Esophagus muscularis mucosa (tissue), 4 donors: ENCODE results near the gene SCFD2. TPM values are rescaled to one million over a fixed set of nuclear protein-coding genes. Genes with fewer than 3 reads are reported as not detected.

Experiments
- DNase-seq: peaks from one replicate; pipeline ENCODE4 v3.0.0-alpha.2; 2017; ENCODE audit errors: extremely low spot score
- H3K27ac ChIP-seq, 4 donors: fragments of 200-600 bp; sonication (generic); replicated peaks in 1 of 4; 1 replicate in 3 of 4; 2 replicates in 1 of 4; pipeline ENCODE4 v1.5.1; 2016 to 2019; ENCODE audit warnings: mild to moderate bottlenecking in 1 of 4
- H3K27me3 ChIP-seq, 4 donors: fragments of 200-600 bp; sonication (generic); one replicate each; pipeline versions ENCODE4 v1.5.1 to v1.6.0; 2016 to 2019
- H3K36me3 ChIP-seq, 4 donors: fragments of 200-600 bp; sonication (generic); one replicate each; pipeline ENCODE4 v1.5.1; 2016 to 2019
- H3K4me1 ChIP-seq, 4 donors: fragments of 200-600 bp; sonication (generic); one replicate each; pipeline ENCODE4 v1.5.1; 2016 to 2019
- H3K4me3 ChIP-seq, 4 donors: fragments of 200-600 bp; sonication (generic); 1 replicate in 2 of 4; 2 replicates in 2 of 4; pipeline ENCODE4 v1.5.1; 2016 to 2019; ENCODE audit warnings: mild to moderate bottlenecking in 4 of 4, moderate library complexity in 1 of 4
- H3K9me3 ChIP-seq, 4 donors: fragments of 200-600 bp; sonication (generic); 1 replicate in 3 of 4; 2 replicates in 1 of 4; pipeline ENCODE4 v1.5.1; 2016 to 2019
- CTCF ChIP-seq, 3 experiments: fragments of 200-600 bp in 2 of 3; fragments of 450-650 bp in 1 of 3; sonication (generic) in 2 of 3; IDR thresholded peaks; one replicate each; pipeline ENCODE4 v1.5.1; 2017 to 2019; ENCODE audit warnings: antibody characterized with exemption in 3 of 3, mild to moderate bottlenecking in 2 of 3, moderate library complexity in 1 of 3
- EP300 ChIP-seq: sonication (generic); formaldehyde crosslinking; IDR thresholded peaks from one replicate; pipeline ENCODE4 v1.6.1; 2017; ENCODE audit warnings: antibody characterized with exemption
- POLR2A ChIP-seq: fragments of 450-650 bp; IDR thresholded peaks from one replicate; pipeline ENCODE4 v1.6.1; 2017; ENCODE audit warnings: antibody characterized with exemption, moderate library complexity, mild to moderate bottlenecking, low read depth
- POLR2AphosphoS5 ChIP-seq, 2 donors: sonication (generic); formaldehyde crosslinking; IDR thresholded peaks; one replicate each; pipeline ENCODE4 v1.6.1; 2017; ENCODE audit warnings: antibody characterized with exemption in 2 of 2
- WGBS: methylation state at CpG from one replicate; pipeline ENCODE4 v1.1.5; 2018; 5-methylcytosine and 5-hydroxymethylcytosine counted together
- intact Hi-C: fragments of 100-400 bp; cut with DNase I; formaldehyde crosslinking; loops from one replicate; pipeline ENCODE4 v1.15.1; 2023
- total RNA-seq, 4 donors: library from RNA; depleted of rRNA; stranded (reverse); fragments of >200 nt; gene quantifications; one replicate each; pipeline versions ENCODE4 v1.1.0 to v1.2.1, GENCODE V29; 2016

Gene SCFD2
- total RNA-seq, 4 donors from 2014 or later = 10.0 to 15.7 (median 12.7) TPM

- intact Hi-C loops = no loop called here
- Histone ChIP-seq H3K4me1 (no peaks in the 10 kb centered on the region), H3K36me3 (peaks cover 0 to 4% (median 0%) of the 10 kb centered on the region in 4 donors), H3K27ac (no peak overlapping the region), H3K9me3 (no peaks in the 10 kb centered on the region), H3K4me3 (no peak overlapping the region), H3K27me3 (no peaks in the 10 kb centered on the region)
- 61% methylated on average over 2 of the region's 2 CpGs for WGBS
- TF ChIP-seq CTCF (IDR thresholded peaks at IDR 0.05) = no peak
- no peak for TF ChIP-seq POLR2AphosphoS5 (IDR thresholded peaks at IDR 0.05)
- TF ChIP-seq EP300 = no peak
- no peak for TF ChIP-seq POLR2A
- no peak for DNase-seq
Observed at GRCh38 chr4:52889778-52890520, 475.9 kb downstream of the SCFD2 start.

- Histone ChIP-seq H3K4me3 (no peak overlapping the region), H3K36me3 (peaks cover 0 to 7% (median 0%) of the 10 kb centered on the region in 4 donors), H3K4me1 (no peaks in the 10 kb centered on the region), H3K27me3 (no peaks in the 10 kb centered on the region), H3K27ac (no peak overlapping the region), H3K9me3 (no peaks in the 10 kb centered on the region)
- TF ChIP-seq EP300 (no peak), POLR2AphosphoS5 (IDR thresholded peaks at IDR 0.05) (no peak), POLR2A (no peak), CTCF (IDR thresholded peaks at IDR 0.05) (no peak)
- intact Hi-C loops = no loop called here
- no peak for DNase-seq
- WGBS = 93% methylated on average over 2 of the region's 2 CpGs
Observed at GRCh38 chr4:52889354-52889753, 476.5 kb downstream of the SCFD2 start.

- no peak overlapping the region for H3K4me3 ChIP-seq
- no peaks in the 10 kb centered on the region for H3K27me3 ChIP-seq
- no peak overlapping the region for H3K27ac ChIP-seq
- DNase-seq = no peak
- intact Hi-C loops = no loop called here
- no peaks in the 10 kb centered on the region for H3K4me1 ChIP-seq
- H3K9me3 ChIP-seq = no peaks in the 10 kb centered on the region
- peaks cover 0 to 13% (median 0%) of the 10 kb centered on the region in 4 donors for H3K36me3 ChIP-seq
- WGBS = 100% methylated on average over 2 of the region's 2 CpGs
- no peak for TF ChIP-seq EP300
Observed at GRCh38 chr4:52884994-52885393, 480.9 kb downstream of the SCFD2 start.

GRCh38 chr4:52883707-52884669 lies 481.9 kb downstream of the SCFD2 start:
- no peak for TF ChIP-seq POLR2AphosphoS5 (IDR thresholded peaks at IDR 0.05)
- no peak for TF ChIP-seq EP300
- no peak for TF ChIP-seq POLR2A
- no peak for TF ChIP-seq CTCF (IDR thresholded peaks at IDR 0.05)
- DNase-seq = no peak
- H3K4me3 ChIP-seq = no peak overlapping the region
- intact Hi-C loops = no loop called here
- no peaks in the 10 kb centered on the region for H3K27me3 ChIP-seq
- H3K9me3 ChIP-seq = no peaks in the 10 kb centered on the region
- WGBS = 96% methylated on average over 4 of the region's 4 CpGs
- no peaks in the 10 kb centered on the region for H3K4me1 ChIP-seq
- H3K36me3 ChIP-seq = peaks cover 0 to 13% (median 0%) of the 10 kb centered on the region in 4 donors
- H3K27ac ChIP-seq = no peak overlapping the region

GRCh38 chr4:52883183-52883621 lies 482.7 kb downstream of the SCFD2 start:
- intact Hi-C loops = no loop called here
- no peaks in the 10 kb centered on the region for H3K9me3 ChIP-seq
- no peak overlapping the region for H3K4me3 ChIP-seq
- no peak for DNase-seq
- H3K4me1 ChIP-seq = no peaks in the 10 kb centered on the region
- no peaks in the 10 kb centered on the region for H3K27me3 ChIP-seq
- peaks cover 0 to 13% (median 0%) of the 10 kb centered on the region in 4 donors for H3K36me3 ChIP-seq
- TF ChIP-seq CTCF (IDR thresholded peaks at IDR 0.05) (no peak), EP300 (no peak), POLR2AphosphoS5 (IDR thresholded peaks at IDR 0.05) (no peak), POLR2A (no peak)
- H3K27ac ChIP-seq = no peak overlapping the region
- whole genome bisulfite sequencing = 93% methylated on average over 4 of the region's 4 CpGs
